GF-D8 (cell line): Measurements from ENCODE around the gene C1QTNF3.
"Not testable (repeated sequence)": the region's sequence is repeated elsewhere in the genome, so short reads cannot be mapped to it uniquely, and the experiment has no call there.

Source experiments
- DNase-seq: peaks from one replicate; lab custom pipeline; 2025; lab: John Stamatoyannopoulos, UW

C1QTNF3 gene, protein sequence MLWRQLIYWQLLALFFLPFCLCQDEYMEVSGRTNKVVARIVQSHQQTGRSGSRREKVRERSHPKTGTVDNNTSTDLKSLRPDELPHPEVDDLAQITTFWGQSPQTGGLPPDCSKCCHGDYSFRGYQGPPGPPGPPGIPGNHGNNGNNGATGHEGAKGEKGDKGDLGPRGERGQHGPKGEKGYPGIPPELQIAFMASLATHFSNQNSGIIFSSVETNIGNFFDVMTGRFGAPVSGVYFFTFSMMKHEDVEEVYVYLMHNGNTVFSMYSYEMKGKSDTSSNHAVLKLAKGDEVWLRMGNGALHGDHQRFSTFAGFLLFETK

DNA sequence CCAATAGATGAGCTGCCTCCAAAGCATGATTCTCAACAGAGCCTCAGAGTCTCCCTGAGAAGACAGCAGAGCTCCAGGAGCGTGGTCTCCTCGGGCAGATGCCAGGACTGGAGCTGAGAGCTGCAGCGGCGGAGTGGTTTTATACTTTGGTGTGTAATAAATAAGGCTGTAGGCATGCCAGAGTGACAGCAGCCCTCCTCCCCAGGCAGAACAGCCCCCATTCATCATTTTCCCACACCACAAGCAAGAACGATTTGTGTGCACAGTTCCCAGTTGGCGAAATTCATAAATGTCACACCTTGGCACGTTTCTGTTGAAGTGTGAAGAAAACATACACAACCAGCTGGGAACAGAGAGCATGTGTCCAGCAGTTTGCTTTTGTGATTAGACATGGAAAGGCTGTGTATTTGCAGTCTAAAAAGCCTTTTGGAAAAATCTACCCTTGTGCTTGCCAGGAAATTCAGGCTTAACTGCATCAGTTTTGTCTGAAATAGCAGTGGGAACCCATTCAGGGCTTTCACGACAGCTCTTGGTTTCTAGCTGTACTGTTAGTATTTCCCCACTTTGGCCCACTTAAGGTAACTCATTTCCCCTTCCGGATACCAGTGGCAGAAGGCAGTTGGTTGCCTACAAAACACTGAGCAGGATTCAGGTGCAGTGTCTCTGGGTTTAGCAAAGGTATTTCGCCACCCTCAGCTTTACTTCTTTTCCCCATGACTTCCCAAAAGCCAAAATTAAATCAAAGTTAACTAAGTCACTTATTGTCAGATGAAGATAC, at the start of gene C1QTNF3:
Gene C1QTNF3, minus strand, starts transcription at position 115 of the 778 bp plus-strand sequence. Its CDS starts 88 bp downstream, at position 27.
- DNase-seq, result peak; percentile 41

DNA sequence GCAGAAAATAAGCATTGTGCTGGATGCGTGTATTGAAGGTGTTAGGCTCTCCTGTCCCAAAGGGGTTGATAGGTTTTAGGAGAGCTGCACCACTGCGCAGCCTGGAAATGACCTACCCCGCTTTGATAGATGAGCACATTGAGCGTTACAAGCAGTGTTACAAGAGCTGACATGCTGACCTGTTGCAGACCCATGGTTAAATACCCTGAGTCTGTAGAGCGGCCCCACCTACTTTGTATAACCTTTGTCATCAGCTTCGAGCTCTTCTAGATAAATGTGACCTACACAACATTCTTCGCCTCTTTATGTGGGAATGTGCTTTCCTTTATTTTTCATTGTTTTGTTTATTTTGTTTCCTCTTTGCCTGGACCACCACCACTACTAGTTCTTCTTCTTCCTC, 48.0 kb upstream of the C1QTNF3 start:
- DNase-seq, result not testable (repeated sequence)

DNA sequence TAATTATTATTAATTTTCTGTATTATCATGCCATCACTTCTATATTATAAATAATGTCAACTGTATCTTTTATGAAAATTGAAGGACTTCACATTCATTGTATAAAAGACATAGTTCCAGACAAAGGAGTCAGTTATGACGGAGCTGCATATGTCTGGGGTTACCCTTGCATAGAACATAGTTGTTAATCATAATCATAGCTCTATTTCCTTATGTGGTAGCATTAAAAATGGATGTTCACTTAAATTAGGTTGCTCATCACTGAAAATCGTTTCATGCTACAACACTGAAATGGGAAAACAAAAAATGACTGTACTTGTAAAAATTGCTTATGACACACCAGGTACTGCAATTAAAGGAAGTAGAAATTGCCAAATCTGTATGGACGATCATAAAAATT, 46.8 kb upstream of the C1QTNF3 start:
- DNase-seq, result not testable (repeated sequence)

DNA sequence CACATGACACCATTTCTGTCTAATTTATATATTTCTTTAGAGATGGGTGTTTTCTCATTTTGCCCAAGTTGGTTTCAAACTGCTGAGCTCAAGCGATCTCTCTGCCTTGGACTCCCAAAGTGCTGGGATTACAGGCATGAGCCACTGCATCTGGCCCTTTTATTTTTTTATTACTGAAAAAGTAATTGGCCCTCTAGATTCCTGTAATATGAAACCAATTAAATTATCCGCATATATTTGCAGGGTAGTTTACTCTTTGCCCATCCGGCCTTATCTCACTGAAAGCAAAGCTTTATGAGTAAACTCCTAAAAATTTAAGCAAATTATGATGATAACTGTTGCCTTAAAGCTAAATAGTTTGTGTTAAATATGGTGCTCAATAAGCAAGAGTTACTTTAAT, 44.7 kb upstream of the C1QTNF3 start:
- DNase-seq, result not testable (repeated sequence)

DNA sequence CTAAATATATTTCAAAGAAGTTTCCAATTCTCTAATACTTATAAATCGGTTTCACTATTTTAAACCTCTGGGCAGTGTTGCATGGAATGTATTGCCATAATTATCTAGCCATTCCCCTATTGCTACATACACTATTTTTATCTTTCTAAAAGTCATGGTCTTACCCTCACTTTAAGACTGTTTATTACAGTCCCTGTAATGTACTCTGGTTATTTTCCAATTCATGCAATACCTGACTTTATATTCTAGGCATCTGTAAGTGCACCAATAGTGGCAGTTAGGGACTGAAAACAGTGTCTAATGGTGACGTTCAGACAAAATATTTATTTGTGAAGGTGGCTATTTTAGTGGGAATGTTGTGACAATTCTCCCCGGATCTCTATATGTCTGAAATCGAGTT, 40.9 kb upstream of the C1QTNF3 start:
- not testable (repeated sequence) for DNase-seq

DNA sequence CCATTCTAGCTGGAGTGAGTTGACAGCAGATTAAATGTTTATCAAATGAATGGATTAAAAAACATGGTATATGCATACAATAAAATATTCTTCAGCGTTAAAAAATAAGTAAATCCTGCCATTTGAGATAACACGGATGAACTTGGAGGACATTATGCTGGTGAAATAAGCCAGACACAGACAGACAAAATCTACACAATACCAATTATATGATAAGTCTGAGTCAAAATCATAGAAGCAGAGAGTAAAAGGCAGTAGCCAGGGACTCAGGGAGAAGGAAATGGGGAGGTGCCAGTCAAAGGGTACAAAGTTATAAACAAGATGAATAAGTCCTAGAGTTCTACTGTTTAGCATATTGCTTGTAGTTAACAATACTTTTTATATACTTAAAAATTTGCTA, 36.5 kb upstream of the C1QTNF3 start:
- DNase-seq, result not testable (repeated sequence)

DNA sequence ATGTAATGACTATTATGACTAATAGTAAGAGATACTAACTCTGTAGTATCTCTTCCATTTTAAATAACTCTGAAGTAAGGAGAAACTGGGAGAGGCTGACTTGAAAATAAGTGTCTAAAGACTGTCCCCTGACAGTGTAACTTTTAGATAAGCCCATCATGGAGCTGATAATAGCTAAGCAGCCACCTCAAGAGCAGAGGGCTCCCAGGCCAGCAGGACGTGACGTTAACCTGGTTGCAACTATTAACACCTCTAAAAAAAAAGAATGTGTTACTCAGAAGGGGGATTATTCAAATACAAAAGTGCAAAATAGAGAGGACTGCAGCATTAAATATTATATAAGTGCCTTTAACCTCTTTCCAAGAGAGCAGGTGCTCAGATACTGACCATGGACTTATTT, 34.6 kb upstream of the C1QTNF3 start:
- not testable (repeated sequence) for DNase-seq

DNA sequence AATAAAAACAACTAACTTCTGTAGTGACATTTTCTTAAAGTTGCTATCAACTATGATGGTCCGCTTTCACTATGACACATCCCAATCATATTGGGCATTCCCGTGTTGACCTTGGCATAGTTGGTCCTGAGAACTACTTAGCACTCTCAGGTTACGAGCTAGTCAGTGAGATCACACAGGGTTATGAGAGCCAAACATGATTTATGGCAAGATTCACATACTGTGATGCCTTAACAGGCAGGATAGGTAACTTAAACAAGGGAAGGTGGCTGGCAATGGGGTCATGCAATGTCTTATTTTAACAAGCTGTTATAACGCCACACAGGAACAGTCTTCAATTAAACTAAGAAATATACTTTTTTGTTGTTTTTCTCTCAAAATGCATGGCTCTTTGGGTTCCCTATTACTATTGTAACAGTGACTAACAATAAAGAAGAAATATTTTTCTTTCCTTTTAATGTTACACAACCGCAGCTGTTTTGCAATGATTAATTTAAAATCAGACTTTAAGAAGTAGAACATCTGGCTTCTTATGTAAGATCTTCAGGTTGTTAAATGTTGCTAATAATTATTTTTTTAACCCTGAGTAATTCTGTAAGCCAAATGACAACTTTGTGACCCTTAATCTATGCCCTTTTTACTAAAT, 33.8 kb upstream of the C1QTNF3 start:
- DNase-seq, result not testable (repeated sequence)

DNA sequence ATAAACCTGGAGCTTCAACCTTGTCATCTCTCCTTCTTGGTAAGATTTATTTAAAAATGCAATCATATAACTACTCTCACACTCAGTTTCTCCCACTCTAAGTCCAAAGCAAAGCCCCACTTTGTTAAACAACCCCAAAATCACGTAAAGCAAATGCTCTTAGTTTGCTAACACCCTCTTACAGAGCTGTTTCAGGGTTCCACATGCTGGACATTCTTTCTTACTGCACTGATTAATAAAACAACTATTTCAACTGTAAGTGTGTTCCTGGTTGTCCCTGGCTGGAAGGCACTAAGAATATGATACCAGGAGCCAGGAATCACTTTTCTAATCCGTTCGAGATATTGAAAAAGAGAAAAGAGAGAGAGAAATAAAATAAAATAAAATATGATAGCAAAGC, 31.5 kb upstream of the C1QTNF3 start:
- not testable (repeated sequence) for DNase-seq

DNA sequence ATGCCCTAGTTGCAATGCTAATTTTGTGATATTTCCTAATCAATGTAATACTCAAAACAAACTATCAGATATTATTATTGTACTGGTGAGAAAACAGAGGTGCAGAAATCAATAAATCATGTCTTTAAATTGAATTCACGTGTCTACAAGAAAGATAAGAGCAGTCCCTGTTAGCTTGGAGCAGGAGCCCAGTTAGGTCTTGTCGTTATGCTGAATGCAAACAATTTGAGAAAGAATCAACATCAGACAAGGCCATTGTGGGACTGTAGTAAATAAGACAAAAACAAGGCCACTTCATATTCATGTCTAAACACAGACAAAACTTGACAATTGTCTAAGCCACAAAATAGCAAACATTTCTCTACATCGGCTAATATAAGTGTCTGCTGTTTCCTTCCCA, 31.1 kb upstream of the C1QTNF3 start:
- DNase-seq, result not testable (repeated sequence)

DNA sequence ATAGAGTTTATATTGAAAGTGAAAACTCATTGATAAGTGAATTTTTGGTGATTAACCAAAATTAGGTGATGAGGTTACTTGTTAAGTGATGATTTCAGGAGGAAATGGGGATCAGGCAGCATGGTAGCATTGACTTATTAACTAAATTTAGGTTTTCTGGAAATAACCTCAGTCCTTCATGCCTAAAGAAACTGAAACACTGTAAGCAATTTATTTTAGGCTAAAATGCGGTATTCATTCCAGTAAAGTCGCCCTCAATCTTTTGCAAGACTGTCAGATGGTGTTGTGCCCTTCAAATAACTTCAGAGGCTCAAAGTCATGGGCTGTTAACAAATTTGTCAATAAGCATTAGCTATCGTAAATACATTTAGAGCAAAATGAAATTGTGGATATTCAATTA, 27.6 kb upstream of the C1QTNF3 start:
- not testable (repeated sequence) for DNase-seq

DNA sequence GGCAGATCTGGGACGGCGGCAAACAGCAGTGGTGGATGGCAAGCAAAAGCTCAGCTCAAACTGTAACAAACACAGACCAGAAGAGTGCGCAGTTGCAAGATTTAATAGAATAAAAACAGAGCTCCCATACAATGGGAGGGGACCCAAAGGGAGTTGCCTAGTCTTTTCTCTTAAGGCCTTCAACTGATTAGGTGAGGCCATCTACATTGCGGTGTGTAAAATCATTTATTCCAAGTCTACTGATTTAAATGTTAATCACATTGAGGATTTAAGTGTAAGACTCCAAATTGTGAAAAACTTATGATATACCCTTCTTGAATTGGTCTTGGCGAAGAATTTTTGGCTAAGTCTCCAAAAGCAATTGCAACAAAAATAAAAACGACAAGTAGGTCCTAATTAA, 21.6 kb upstream of the C1QTNF3 start:
- DNase-seq, result no peak

DNA sequence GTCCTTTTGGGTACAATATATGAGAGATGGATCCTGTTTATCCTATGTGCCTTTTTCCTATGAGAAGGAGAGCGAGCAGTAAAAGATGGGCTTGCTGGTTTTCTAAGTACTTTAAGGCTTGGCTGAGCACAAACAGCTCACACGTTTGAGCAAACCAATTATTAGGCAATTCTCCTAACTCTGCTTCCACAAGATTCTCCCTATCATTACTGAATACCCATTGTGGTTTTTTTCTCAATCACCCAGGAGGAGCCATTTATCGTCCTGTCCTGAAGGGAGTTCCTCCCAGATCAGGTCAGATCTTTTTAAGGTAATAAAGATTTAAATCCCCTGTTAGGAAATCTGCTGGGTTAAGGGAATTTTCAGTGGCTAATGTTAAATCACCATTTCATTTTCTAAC, 19.4 kb upstream of the C1QTNF3 start:
- peak; percentile 30 for DNase-seq

DNA sequence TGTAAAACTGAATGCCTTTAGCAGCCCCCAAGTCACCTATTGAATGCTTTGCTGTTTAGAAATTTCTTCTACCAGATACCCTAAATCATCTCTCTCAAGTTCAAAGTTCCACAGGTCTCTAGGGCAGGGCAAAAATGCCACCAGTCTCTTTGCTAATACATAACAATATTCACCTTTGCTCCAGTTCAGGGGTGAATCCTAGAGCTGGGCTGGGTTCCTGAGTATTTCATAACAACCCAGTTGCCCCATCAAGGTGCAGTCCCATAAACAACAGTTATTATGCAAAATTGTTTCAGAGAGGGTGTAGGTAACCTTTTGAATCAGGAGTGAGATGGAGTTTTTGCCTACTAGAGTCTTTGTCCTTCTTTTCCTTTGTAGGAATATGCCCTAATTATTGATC, 19.0 kb upstream of the C1QTNF3 start:
- DNase-seq, result no peak

DNA sequence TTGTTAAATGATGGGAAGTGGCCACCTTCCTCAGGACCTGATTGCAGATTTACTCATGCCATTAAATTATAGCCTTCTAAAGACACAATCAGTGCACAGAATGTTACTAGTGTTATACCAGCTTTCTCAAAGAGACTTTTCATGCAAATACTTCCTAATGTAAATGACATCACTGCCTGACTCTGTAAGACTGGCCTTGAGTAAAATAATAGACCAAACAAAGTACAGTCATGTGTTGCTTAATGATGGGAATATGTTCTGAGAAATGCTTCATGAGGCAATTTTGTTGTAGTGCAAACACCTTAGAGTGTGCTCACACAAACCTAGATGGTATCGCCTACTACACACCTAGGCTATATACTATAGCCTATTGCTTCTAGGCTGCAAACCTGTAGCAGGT, 17.0 kb upstream of the C1QTNF3 start:
- no peak for DNase-seq

DNA sequence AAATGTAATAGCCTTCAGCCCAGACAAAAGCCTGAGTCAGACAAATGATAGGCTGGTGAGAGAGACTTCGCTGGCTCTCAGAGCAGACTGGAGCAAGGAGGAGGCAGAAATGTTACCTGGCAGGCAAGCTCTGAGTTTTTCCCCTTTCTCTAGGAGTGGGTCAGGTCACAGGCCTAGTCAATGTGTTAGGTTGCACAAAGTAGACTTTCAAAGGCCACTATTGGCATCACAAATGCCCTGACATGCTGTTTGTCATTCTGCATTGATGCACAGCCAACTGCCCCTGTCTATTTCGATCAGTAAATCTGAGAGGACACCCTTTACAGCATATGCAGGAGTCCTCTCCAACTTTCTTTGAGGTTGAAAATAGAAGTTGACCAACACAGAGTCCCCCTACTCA, 15.5 kb upstream of the C1QTNF3 start:
- no peak for DNase-seq

DNA sequence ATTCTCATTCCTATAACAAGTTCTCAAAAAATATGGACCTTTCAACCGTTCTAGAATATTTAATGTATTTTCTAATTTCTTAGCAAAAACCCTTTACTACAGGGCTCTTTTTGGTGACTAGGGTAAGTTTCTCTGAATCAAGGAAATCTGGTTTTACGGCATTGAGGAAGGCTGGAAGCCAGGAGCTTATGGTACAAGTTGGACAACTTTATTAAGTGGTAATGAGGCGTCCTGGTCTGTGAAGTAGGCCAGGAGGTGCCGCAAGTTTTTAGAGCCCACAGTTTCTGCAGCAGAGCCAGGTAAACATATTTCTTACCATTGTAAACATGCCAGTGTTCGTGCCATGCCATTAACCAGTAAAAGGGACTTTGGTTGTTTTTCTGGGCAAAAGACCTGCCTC, 14.6 kb upstream of the C1QTNF3 start:
- DNase-seq, result no peak

DNA sequence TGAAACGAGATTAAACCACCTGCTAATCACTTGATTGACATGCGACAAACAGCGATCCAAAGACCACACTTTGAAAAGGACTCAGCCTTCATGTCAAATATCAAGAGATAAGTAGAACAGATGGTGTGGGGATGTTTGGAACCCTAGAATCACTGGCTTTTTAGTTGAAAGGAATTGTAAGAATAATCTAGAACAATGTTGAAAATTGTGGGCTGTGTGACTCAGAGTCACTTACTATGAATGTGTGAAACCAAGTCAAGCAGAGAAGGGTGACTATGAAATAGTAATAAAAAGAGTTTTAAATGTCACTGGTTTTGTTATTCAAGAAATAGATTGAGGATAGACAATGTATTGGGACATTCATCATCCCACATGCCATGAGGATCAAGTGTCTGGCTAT, 14.1 kb upstream of the C1QTNF3 start:
- DNase-seq, result no peak

DNA sequence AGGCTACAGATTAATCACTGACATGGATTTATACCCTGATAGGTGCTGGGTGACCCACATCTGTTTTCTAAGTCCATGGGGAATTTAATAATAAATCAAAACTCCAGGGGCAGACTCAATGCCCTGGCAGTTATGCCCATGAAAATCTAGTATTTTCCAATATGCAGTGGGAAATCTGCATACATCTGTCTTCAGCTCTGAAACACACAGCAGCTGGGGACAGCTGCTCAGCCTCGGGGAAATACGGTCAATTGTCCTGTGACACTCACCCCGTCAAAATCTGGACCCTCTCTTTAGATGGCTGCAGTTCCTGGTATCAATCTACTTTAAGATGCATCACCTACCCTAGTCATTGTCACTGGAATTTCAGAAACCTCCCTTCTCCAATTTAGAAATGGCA, 12.7 kb upstream of the C1QTNF3 start:
- DNase-seq, result no peak

DNA sequence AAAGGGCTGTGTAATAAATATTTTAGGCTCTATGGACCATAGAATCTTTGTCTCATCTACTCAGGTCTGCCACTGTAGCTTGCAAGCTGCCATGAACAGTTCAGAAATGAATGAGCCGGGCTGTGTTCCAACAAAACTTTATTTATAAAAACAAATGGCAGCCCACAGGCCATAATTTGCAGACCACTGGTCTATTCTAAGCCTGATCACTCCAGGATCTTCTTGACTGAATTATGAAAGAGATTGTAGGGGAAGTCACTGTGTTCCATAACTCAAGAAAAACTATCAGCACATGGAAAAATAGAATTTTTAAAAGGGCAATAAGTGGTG, 11.4 kb upstream of the C1QTNF3 start:
- no peak for DNase-seq

DNA sequence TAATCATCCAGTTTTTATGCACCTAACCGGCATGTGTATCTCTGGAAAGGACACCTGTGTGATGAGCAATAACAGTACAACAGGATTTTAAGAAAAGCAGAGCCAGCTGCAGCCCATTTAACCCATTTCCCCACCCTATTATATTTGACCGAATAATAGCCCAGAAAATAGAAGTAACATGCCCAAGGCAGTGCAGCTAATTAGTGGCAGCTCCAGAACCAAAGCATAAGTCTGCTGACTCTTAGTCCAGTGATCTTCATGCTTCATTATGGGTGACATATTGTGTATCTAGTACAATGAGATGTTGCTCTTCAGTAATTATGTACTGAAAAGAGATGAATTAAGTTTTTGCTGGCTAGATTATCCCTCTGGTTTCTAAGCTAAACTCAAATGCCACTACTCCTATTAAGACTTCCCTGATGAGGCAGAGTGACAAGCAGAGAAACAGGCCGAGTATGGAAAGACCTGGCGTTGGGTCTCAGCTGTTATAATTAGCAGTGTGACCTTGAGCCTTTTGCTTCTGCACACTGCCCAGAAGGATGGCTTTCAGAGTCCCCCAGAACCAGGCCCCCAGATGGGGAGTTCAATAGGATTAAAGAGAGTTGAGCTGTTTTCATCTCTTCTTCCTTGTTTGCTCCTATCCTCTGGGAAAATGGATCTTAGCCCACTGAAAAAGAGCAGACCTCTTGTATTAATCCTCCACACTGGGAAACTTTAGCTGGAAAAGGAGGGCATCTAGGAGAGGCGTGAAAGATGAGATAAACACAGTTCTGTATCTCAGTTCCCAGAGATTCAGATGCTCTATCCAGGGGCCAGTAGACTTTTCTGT, 10.8 kb upstream of the C1QTNF3 start:
- no peak for DNase-seq

DNA sequence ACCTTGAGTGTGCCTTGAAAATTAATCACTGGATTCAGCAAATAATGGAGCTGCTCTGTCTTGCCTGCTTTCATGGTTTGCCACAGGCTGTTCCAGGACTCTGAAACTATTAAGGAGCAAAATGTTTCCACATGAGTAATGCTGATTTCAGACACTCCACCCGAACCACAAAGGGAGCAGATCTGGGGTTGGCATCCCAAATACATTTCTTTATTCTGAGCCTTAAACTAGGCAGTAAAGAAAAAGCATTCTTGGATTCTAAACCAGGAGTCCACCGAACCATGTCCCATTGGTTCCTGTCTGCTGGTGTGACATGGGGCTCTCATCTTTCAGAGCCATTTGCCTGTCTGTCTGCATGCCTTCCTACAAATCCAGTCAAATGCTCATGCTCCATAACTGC, 10.1 kb upstream of the C1QTNF3 start:
- no peak for DNase-seq
